ENCODE results near the gene CCSAP. TPM values are rescaled to one million over a fixed set of nuclear protein-coding genes. Genes with fewer than 3 reads are reported as not detected.

The CCSAP gene
- total and polyA plus RNA-seq, 9 donors = 3.3 to 9.2 (median 6.4) TPM

- Histone ChIP-seq H3K27me3 (no peaks in the 10 kb centered on the region), H3K36me3 (no peaks in the 10 kb centered on the region), H3K4me1 (ENCODE audit: insufficient read depth) (peaks cover 6% of the 10 kb centered on the region), H3K9me3 (no peaks in the 10 kb centered on the region), H3K4me3 (no peak overlapping the region), H3K27ac (peak overlapping the region in 1 of 2 donors; percentile 39)
- TF ChIP-seq EP300 (IDR thresholded peaks at IDR 0.05) (no peak), POLR2A (IDR thresholded peaks at IDR 0.05) (no peak), CTCF (IDR thresholded peaks at IDR 0.05) (no peak)
- intact Hi-C loops (cut with DNase I) = no loop called here
- DNase-seq = no peak
- 94 to 96% (median 96%) methylated on average over 12 of the region's 12 CpGs for WGBS, 3 donors
Measured at GRCh38 chr1:229326601-229327000, 16.2 kb downstream of the CCSAP start.

DNA sequence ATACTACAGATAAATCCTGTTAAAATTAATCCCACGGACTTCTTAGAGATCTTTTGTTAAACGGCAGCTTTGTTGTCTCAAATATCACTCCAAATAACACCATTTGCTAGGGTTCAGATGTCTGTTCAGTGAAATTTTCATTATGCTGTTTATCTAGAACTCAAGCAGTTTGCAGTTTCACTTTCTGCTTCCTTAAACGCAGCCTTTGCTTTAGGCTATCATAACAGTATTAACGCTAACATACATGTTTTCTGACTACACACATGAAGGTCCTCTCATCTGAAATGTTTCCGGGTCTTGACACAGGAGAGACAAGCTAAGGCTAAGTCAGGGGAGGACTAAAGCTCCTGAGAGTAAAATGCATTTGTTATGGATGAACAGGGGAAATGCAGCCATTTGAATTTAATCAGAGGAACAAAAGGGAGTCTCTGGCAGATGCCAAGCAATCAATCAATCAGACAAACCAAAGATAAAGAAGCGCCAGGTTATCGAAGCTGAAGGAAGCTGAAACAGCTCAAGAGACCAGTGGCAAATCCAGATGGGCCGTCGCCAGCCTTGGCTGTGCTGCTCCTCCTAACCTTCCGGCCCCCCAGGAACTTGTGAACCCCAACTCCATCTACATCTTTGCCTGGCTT is 16.9 kb downstream of the CCSAP start:
- Histone ChIP-seq H3K4me1 (ENCODE audit: insufficient read depth) (peaks cover 6% of the 10 kb centered on the region), H3K9me3 (no peaks in the 10 kb centered on the region), H3K36me3 (no peaks in the 10 kb centered on the region), H3K27me3 (no peaks in the 10 kb centered on the region), H3K4me3 (no peak overlapping the region), H3K27ac (peak overlapping the region; percentile 17 to 39)
- WGBS, 3 donors = 27 to 32% (median 32%) methylated on average over 10 of the region's 10 CpGs
- no peak for DNase-seq
- intact Hi-C loops (cut with DNase I) = no loop called here
- TF ChIP-seq CTCF (IDR thresholded peaks at IDR 0.05) (no peak), EP300 (IDR thresholded peaks at IDR 0.05) (no peak), POLR2A (IDR thresholded peaks at IDR 0.05) (no peak)

DNA sequence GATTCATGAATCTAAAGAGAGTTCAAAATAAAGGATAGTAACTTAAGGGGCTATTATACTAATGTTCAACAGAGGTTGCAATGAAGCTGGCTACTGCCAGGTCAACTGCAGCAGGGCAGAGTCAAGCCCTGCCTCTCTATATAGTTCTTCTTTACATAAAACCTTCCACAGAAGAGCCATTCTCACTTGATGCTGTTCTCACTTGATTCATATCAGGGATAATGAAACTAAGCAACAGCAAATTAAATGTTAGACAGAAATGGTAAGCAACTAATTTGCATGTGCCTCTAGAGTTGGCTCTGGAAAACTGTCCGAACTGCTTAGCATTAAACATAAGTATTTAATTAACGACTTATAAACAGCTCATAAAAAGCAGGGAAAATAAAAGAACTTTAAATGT is 17.4 kb downstream of the CCSAP start:
- Histone ChIP-seq H3K4me1 (ENCODE audit: insufficient read depth) (peaks cover 6% of the 10 kb centered on the region), H3K27me3 (no peaks in the 10 kb centered on the region), H3K4me3 (no peak overlapping the region), H3K27ac (peak overlapping the region; percentile 17 to 39), H3K9me3 (no peaks in the 10 kb centered on the region), H3K36me3 (no peaks in the 10 kb centered on the region)
- intact Hi-C loops (cut with DNase I) = no loop called here
- 8 to 18% (median 13%) methylated on average over 2 of the region's 2 CpGs for WGBS, 3 donors
- no peak for DNase-seq
- no peak for TF ChIP-seq EP300 (IDR thresholded peaks at IDR 0.05)
- no peak for TF ChIP-seq CTCF (IDR thresholded peaks at IDR 0.05)
- no peak for TF ChIP-seq POLR2A (IDR thresholded peaks at IDR 0.05)

- intact Hi-C loops (cut with DNase I) = no loop called here
- no peak overlapping the region for H3K4me3 ChIP-seq
- no peaks in the 10 kb centered on the region for H3K27me3 ChIP-seq
- no peaks in the 10 kb centered on the region for H3K9me3 ChIP-seq
- no peak for TF ChIP-seq CTCF (IDR thresholded peaks at IDR 0.05)
- no peak for TF ChIP-seq POLR2A (IDR thresholded peaks at IDR 0.05)
- no peak for TF ChIP-seq EP300 (IDR thresholded peaks at IDR 0.05)
- H3K27ac ChIP-seq = no peak overlapping the region
- peaks cover 6% of the 10 kb centered on the region for H3K4me1 ChIP-seq (ENCODE audit: insufficient read depth)
- no peak for DNase-seq
- H3K36me3 ChIP-seq = no peaks in the 10 kb centered on the region
- 97% methylated on average over 2 of the region's 2 CpGs for WGBS, 3 donors
Measured at GRCh38 chr1:229323885-229324553, 18.8 kb downstream of the CCSAP start.
